Prostate gland (tissue), 2 donors: ENCODE data around the gene PAPLN.

Experiments
- CTCF ChIP-seq, 4 experiments: fragments of 200-600 bp in 2 of 4; fragments of 450-650 bp in 2 of 4; sonication (generic) in 2 of 4; IDR thresholded peaks; 1 replicate in 3 of 4; 2 replicates in 1 of 4; pipeline ENCODE4 v1.5.1; 2016 to 2019; ENCODE audit warnings: antibody characterized with exemption in 4 of 4, mild to moderate bottlenecking in 2 of 4, moderate library complexity in 2 of 4
- POLR2AphosphoS5 ChIP-seq: sonication (generic); formaldehyde crosslinking; IDR thresholded peaks from one replicate; pipeline ENCODE4 v1.6.1; 2017; ENCODE audit warnings: antibody characterized with exemption

- TF ChIP-seq CTCF (IDR thresholded peaks at IDR 0.05) (no peak), POLR2AphosphoS5 (no peak)
These were observed 49.3 kb downstream of the PAPLN start for GRCh38 chr14:73286598-73286997.
